Natural killer cell (primary cell): ENCODE measurements around the gene IGSF3. TPM values are rescaled to one million over a fixed set of nuclear protein-coding genes. Genes with fewer than 3 reads are reported as not detected.

Experiments
- ATAC-seq, 3 donors: fragments of 150-1000 bp in 2 of 3; fragments of 200-7000 bp in 1 of 3; cut with Tn5 transposase; 1 replicate in 1 of 3; 2 replicates in 2 of 3; pipeline ENCODE4 v1.10.0; 2021; ENCODE audit warnings: mild to moderate bottlenecking in 2 of 3, moderate library complexity in 2 of 3
- DNase-seq, 2 donors: peaks; one replicate each; pipeline versions ENCODE4 v3.0.0 to v3.0.0-alpha.2; 2013 to 2021; ENCODE audit warnings: mixed read lengths in 1 of 2
- H3K27ac ChIP-seq: one replicate; pipeline ENCODE4 v1.5.1; 2013; ENCODE audit warnings: mild to moderate bottlenecking, low read length
- H3K27me3 ChIP-seq: one replicate; pipeline ENCODE4 v1.6.1; 2013; ENCODE audit warnings: low read length; ENCODE audit not compliant: control insufficient read depth, insufficient read depth
- H3K36me3 ChIP-seq: one replicate; pipeline ENCODE4 v1.6.1; 2013; ENCODE audit warnings: low read length; ENCODE audit not compliant: control insufficient read depth, insufficient read depth
- H3K4me1 ChIP-seq: one replicate; pipeline ENCODE4 v1.6.1; 2013; ENCODE audit warnings: low read length; ENCODE audit not compliant: control insufficient read depth, insufficient read depth
- H3K4me3 ChIP-seq: one replicate; pipeline ENCODE4 v1.5.1; 2013; ENCODE audit warnings: low read length
- H3K9me3 ChIP-seq: one replicate; pipeline ENCODE4 v1.6.1; 2013; ENCODE audit warnings: low read length; ENCODE audit not compliant: control insufficient read depth, insufficient read depth
- H3K27ac Mint-ChIP-seq, 2 donors: one replicate each; pipeline ENCODE4 v1.8.0; 2022; ENCODE audit warnings: mild to moderate bottlenecking in 2 of 2, mixed read lengths in 2 of 2, moderate library complexity in 1 of 2
- H3K27me3 Mint-ChIP-seq, 2 donors: one replicate each; pipeline ENCODE4 v1.8.0; 2022; ENCODE audit warnings: low read depth in 2 of 2, mixed read lengths in 2 of 2
- H3K36me3 Mint-ChIP-seq: one replicate; pipeline ENCODE4 v1.8.0; 2022; ENCODE audit warnings: mixed read lengths
- H3K4me1 Mint-ChIP-seq, 2 donors: one replicate each; pipeline ENCODE4 v1.8.0; 2022; ENCODE audit warnings: mixed read lengths in 2 of 2
- H3K4me3 Mint-ChIP-seq: one replicate; pipeline ENCODE4 v1.8.0; 2022; ENCODE audit warnings: mild to moderate bottlenecking, moderate library complexity, mixed read lengths
- H3K9me3 Mint-ChIP-seq, 2 donors: one replicate each; pipeline ENCODE4 v1.8.0; 2022; ENCODE audit warnings: mixed read lengths in 2 of 2
- CTCF ChIP-seq: fragments of 200-600 bp; IDR thresholded peaks from one replicate; pipeline ENCODE4 v1.8.0; 2022; ENCODE audit warnings: antibody characterized with exemption
- WGBS: methylation state at CpG from one replicate; pipeline ENCODE4 v1.1.7; 2013; ENCODE audit warnings: missing lambda C conversion rate; ENCODE audit not compliant: insufficient coverage; 5-methylcytosine and 5-hydroxymethylcytosine counted together
- intact Hi-C: fragments of 100-400 bp; cut with micrococcal nuclease; formaldehyde crosslinking; loops from one replicate; pipeline ENCODE4 v1.14.2; 2022
- total RNA-seq, 4 donors: library from RNA; stranded (reverse); fragments of 120-200 nt in 1 of 4; gene quantifications; one replicate each; pipeline versions ENCODE4 v1.2.3 to v1.2.4, GENCODE V29; 2013 to 2022

Gene IGSF3
- total RNA-seq, 3 donors from 2014 or later (not counting 1 experiment from before 2014, with no cell fraction given), result 0.05 to 0.14 TPM; not detected in 1

DNA sequence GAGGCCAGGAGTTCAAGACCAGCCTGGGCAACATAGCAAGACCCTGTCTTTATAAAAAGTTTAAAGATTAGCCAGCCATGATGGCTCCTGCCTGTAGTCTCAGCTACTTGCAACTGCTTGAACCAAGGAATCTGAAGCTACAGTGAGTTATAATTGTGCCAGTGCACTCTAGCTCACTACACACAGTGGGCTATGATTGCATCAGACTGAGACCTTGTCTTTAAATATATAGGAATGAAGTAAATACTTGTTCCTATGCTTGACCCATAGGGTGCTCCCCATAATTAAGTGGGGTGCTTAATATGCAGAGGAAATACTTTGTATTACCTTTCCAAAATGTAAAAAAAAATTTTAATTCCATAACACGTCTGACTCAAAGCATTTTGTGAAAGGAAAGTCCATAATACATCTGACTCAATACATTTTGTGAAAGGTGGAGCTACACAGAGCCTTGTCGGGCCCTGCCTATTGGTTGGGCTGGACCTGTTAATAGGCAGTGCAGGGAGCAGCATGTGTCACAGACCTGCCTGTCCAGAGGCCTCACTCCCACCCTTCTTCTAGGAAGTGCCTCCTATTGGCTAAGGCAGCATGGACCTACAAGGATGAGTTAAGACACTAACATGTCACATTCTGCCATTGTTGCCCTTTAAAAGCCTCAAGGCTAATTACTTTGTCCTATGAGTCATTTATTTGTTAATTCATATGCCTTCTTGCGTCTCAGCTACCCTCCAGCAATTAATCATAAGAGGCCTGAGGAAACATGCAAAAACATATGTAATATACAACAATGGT lies 130.3 kb downstream of the IGSF3 start:
- Histone ChIP-seq H3K4me3 (no peak overlapping the region), H3K9me3 (no peaks in the 10 kb centered on the region), H3K27me3 (no peaks in the 10 kb centered on the region), H3K4me1 (peaks cover 6% of the 10 kb centered on the region), H3K36me3 (peaks cover 39% of the 10 kb centered on the region), H3K27ac (no peak overlapping the region)
- Mint-ChIP-seq H3K9me3 (no peaks in the 10 kb centered on the region), H3K4me1 (peaks cover 31 to 51% of the 10 kb centered on the region in 2 donors), H3K27ac (peak overlapping the region; percentile 67 to 89), H3K27me3 (no peaks in the 10 kb centered on the region), H3K36me3 (peaks cover 33% of the 10 kb centered on the region), H3K4me3 (no peak overlapping the region)
- TF ChIP-seq CTCF, result no peak
- no peak for DNase-seq
- intact Hi-C loops, result no loop called here
- 87% methylated on average over 2 of the region's 3 CpGs for WGBS
- ATAC-seq, result peak in 2 of 3 donors; percentile 49 to 55

DNA sequence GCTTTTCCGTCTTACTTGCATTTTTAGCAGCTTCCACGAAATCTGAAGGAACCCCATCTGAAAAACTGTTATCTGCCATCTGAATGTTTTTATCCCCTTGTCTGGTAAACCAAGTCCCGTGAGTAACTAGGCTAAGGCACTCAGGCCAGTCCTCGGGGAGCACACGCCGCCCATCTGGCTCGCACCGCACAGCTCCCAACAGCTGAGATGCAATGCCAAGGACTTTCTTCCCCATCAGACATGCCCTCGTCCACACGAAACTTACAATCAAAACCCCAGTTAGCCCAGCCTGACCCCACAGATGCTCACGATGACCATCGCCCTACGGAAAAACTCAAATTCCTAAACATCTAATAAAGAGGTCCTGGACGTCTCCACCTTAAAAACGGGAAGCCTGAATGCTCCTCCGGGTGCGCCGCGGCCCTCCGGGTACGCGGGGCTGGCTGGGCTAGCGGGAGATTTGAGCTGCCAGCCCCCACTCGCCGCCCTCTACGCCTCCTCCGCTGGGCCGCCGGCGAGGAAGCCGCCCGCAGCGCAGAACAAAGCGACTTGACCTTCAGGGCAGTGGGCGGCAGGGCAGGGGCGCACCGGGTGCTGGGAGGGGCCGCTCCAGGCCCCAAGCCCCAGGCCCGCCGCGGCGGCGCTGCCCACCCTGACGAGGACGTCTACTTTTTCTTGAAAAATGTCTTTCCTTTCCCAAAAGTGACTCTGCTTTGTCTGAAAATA lies 133.4 kb downstream of the IGSF3 start:
- H3K36me3 Mint-ChIP-seq, result peaks cover 23% of the 10 kb centered on the region
- TF ChIP-seq CTCF, result no peak
- H3K4me1 Mint-ChIP-seq, result peaks cover 9 to 33% of the 10 kb centered on the region in 2 donors
- no peak overlapping the region for H3K4me3 ChIP-seq
- no peak overlapping the region for H3K27ac ChIP-seq
- H3K9me3 Mint-ChIP-seq, result no peaks in the 10 kb centered on the region
- peaks cover 40% of the 10 kb centered on the region for H3K36me3 ChIP-seq
- 97% methylated on average over 41 of the region's 45 CpGs for WGBS
- H3K9me3 ChIP-seq, result no peaks in the 10 kb centered on the region
- H3K4me3 Mint-ChIP-seq, result no peak overlapping the region
- no peak overlapping the region for H3K27ac Mint-ChIP-seq
- DNase-seq, result no peak
- H3K4me1 ChIP-seq, result no peaks in the 10 kb centered on the region
- ATAC-seq, result no peak
- intact Hi-C loops, result no loop called here
- H3K27me3 ChIP-seq, result no peaks in the 10 kb centered on the region
- no peaks in the 10 kb centered on the region for H3K27me3 Mint-ChIP-seq

GRCh38 chr1:116533429-116533820 lies 134.1 kb downstream of the IGSF3 start:
- H3K9me3 Mint-ChIP-seq, result no peaks in the 10 kb centered on the region
- DNase-seq, result no peak

More at GRCh38 chr1:116533429-116533820, 134.1 kb downstream of the IGSF3 start:
- WGBS, result 61% methylated on average over 3 of the region's 3 CpGs
- Mint-ChIP-seq H3K27ac (peak overlapping the region in 1 of 2 donors; percentile 63), H3K4me3 (no peak overlapping the region), H3K36me3 (peaks cover 24% of the 10 kb centered on the region), H3K27me3 (no peaks in the 10 kb centered on the region), H3K4me1 (peaks cover 1 to 31% of the 10 kb centered on the region in 2 donors)
- H3K36me3 ChIP-seq, result peaks cover 41% of the 10 kb centered on the region
- no peak for TF ChIP-seq CTCF
- intact Hi-C loops, result no loop called here
- H3K27ac ChIP-seq, result no peak overlapping the region
- no peaks in the 10 kb centered on the region for H3K27me3 ChIP-seq
- H3K4me1 ChIP-seq, result no peaks in the 10 kb centered on the region
- no peak overlapping the region for H3K4me3 ChIP-seq
- H3K9me3 ChIP-seq, result no peaks in the 10 kb centered on the region
- ATAC-seq, result no peak
